Lower leg skin (tissue), 3 donors: ENCODE data around the gene TTYH2.

Source experiments
- POLR2A ChIP-seq, 2 donors: fragments of 450-650 bp; IDR thresholded peaks; one replicate each; pipeline ENCODE4 v1.6.1; 2016 to 2017; ENCODE audit warnings: antibody characterized with exemption in 2 of 2, mild to moderate bottlenecking in 1 of 2, moderate library complexity in 1 of 2
- TF ChIP-seq, protein P1 (sequence below), 3 donors: fragments of 450-650 bp; IDR thresholded peaks; one replicate each; pipeline ENCODE4 v1.5.1; 2016; ENCODE audit warnings: antibody characterized with exemption in 3 of 3, mild to moderate bottlenecking in 3 of 3, moderate library complexity in 2 of 3

DNA sequence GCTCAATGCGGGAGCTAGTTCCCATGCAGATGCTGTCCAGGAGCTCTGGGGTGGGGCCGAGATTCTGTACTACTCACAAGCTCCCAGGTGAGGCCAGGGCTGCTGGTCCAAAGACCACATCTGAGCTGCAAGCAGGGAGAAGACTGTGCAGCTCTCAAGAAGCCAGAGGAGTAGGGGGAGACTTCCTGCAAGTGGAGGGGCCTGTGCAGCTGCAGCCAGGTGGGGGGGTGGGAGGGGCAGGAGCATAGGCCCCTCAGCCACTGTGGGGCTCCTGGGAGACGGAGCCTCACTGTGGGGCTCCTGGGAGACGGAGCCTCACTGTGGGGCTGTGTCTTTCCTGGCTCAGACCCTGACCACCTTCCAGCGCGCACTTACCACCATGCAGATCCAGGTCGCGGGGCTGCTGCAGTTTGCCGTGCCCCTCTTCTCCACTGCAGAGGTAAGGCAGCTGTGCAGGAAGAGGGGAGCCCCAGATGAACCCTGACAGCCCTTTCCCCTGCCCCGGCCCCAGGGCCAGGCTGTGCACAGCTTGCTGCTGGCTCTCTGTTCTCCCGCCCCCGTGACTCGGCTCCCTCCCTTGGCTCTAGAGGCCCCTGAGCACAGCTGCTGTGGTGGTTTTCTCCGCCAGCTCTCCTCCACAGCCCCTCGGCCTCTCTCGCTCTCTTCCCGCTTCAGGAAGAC is 36.4 kb downstream of the TTYH2 start:
- TF ChIP-seq, protein P1, sequence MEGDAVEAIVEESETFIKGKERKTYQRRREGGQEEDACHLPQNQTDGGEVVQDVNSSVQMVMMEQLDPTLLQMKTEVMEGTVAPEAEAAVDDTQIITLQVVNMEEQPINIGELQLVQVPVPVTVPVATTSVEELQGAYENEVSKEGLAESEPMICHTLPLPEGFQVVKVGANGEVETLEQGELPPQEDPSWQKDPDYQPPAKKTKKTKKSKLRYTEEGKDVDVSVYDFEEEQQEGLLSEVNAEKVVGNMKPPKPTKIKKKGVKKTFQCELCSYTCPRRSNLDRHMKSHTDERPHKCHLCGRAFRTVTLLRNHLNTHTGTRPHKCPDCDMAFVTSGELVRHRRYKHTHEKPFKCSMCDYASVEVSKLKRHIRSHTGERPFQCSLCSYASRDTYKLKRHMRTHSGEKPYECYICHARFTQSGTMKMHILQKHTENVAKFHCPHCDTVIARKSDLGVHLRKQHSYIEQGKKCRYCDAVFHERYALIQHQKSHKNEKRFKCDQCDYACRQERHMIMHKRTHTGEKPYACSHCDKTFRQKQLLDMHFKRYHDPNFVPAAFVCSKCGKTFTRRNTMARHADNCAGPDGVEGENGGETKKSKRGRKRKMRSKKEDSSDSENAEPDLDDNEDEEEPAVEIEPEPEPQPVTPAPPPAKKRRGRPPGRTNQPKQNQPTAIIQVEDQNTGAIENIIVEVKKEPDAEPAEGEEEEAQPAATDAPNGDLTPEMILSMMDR (IDR thresholded peaks at IDR 0.05) = no peak
- no peak for TF ChIP-seq POLR2A (IDR thresholded peaks at IDR 0.05)
